GM23338 (cell line): ENCODE measurements around the gene DNAL4.

Experiments used
- CREB1 ChIP-seq: fragments of 250-450 bp; sonication (Bioruptor Pico); IDR thresholded peaks from 2 replicates; pipeline ENCODE4 v1.5.0; 2020; ENCODE audit warnings: low read depth, mild to moderate bottlenecking, moderate library complexity
- EZH2 ChIP-seq: fragments of 200-600 bp; sonication (generic); IDR thresholded peaks from one replicate; pipeline ENCODE4 v1.8.0; 2017; ENCODE audit warnings: antibody characterized with exemption, mild to moderate bottlenecking, low read depth; ENCODE audit not compliant: unreplicated experiment
- EZH2phosphoT487 ChIP-seq: fragments of 200-600 bp; sonication (generic); IDR thresholded peaks from one replicate; pipeline ENCODE4 v1.8.1; 2018; ENCODE audit warnings: antibody characterized with exemption; ENCODE audit not compliant: unreplicated experiment
- JUNB ChIP-seq: IDR thresholded peaks from one replicate; pipeline ENCODE4 v1.6.1; 2016; ENCODE audit warnings: antibody characterized with exemption; ENCODE audit not compliant: unreplicated experiment
- POLR2AphosphoS5 ChIP-seq: IDR thresholded peaks from 2 replicates; pipeline ENCODE4 v1.6.1; 2016; ENCODE audit warnings: antibody characterized with exemption, low read depth
- REST ChIP-seq: IDR thresholded peaks from one replicate; pipeline ENCODE4 v1.6.1; 2018; ENCODE audit warnings: antibody characterized with exemption; ENCODE audit not compliant: unreplicated experiment
- ZNF331 ChIP-seq: fragments of 250-450 bp; sonication (Bioruptor Pico); IDR thresholded peaks from 2 replicates; pipeline ENCODE4 v1.5.0; 2020; ENCODE audit warnings: low read depth, mild to moderate bottlenecking, moderate library complexity
- TF ChIP-seq, protein P1 (sequence below), 2 experiments: fragments of 200-600 bp in 1 of 2; sonication (generic) in 1 of 2; conservative IDR thresholded peaks; 2 replicates each; pipeline versions ENCODE4 v1.5.1 to v1.6.1; 2016 to 2017; ENCODE audit warnings: antibody characterized with exemption in 2 of 2, low read depth in 2 of 2, mild to moderate bottlenecking in 2 of 2, moderate library complexity in 1 of 2
- TF ChIP-seq, protein P2 (sequence below): IDR thresholded peaks from 2 replicates; pipeline ENCODE4 v1.6.1; 2016; ENCODE audit warnings: antibody characterized with exemption

GRCh38 chr22:38755155-38755910 lies 38.6 kb downstream of the DNAL4 start:
- TF ChIP-seq EZH2 (peak; percentile 44), EZH2phosphoT487 (no peak), REST (no peak), CREB1 (no peak), POLR2AphosphoS5 (no peak), JUNB (no peak), ZNF331 (CRISPR knock-in tag) (no peak)
- TF ChIP-seq, protein P1, sequence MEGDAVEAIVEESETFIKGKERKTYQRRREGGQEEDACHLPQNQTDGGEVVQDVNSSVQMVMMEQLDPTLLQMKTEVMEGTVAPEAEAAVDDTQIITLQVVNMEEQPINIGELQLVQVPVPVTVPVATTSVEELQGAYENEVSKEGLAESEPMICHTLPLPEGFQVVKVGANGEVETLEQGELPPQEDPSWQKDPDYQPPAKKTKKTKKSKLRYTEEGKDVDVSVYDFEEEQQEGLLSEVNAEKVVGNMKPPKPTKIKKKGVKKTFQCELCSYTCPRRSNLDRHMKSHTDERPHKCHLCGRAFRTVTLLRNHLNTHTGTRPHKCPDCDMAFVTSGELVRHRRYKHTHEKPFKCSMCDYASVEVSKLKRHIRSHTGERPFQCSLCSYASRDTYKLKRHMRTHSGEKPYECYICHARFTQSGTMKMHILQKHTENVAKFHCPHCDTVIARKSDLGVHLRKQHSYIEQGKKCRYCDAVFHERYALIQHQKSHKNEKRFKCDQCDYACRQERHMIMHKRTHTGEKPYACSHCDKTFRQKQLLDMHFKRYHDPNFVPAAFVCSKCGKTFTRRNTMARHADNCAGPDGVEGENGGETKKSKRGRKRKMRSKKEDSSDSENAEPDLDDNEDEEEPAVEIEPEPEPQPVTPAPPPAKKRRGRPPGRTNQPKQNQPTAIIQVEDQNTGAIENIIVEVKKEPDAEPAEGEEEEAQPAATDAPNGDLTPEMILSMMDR (conservative IDR thresholded peaks at IDR 0.05; ENCODE audit: low read depth in 2 of 2): no peak
- TF ChIP-seq, protein P2, sequence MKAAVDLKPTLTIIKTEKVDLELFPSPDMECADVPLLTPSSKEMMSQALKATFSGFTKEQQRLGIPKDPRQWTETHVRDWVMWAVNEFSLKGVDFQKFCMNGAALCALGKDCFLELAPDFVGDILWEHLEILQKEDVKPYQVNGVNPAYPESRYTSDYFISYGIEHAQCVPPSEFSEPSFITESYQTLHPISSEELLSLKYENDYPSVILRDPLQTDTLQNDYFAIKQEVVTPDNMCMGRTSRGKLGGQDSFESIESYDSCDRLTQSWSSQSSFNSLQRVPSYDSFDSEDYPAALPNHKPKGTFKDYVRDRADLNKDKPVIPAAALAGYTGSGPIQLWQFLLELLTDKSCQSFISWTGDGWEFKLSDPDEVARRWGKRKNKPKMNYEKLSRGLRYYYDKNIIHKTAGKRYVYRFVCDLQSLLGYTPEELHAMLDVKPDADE: no peak
